GM19239 (cell line): ENCODE measurements around the gene CACNB4.
A peak's percentile ranks its signal among the peaks of the same experiment; 100 is the strongest.

ENCODE experiments used
- DNase-seq: peaks from one replicate; pipeline ENCODE4 v3.0.0; 2011; ENCODE audit warnings: low spot score; ENCODE audit not compliant: insufficient read length
- FAIRE-seq: peaks from 2 replicates; lab custom pipeline; 2011; peaks lifted over from hg19 to GRCh38; lab: Jason Lieb, UNC

The CACNB4 gene

DNA sequence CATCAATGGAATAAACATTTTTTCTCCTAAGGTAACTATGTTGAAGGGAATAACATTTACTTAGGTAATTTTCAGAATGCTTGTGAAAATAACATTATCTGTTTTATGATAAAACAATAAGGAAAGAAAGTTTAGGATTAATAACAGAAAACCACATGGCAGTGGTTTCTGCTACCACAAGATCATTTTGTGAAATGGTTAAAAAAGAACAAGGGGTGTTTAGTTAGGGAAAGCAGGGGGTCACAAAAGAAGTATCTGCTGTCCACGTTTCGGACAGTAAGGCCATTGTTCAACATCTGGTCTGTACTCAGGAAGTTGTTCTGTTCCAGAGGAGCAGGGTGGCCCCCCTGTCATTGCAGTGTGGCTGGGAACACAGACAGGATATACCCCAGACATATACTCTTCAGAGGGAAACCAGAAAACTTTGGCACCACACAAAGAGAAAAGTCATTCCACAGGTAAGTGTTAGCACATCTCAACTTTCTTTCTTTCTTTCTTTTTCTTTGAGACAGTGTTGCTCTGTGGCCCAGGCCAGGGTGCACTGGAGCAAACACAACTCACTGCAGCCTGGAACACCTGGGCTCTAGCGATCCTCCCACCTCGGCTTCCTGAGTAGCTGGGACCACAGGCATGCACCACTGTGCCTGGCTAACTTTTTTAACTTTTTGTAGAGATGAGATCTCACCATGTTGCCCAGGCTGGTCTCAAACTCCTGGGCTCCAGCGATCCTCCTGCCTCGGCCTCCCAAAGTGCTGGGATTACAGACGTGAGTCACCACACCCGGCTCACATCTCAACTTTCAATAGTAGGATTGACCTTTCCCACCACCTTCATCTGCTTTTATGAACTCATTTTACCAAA lies 255.8 kb downstream of the CACNB4 start:
- DNase-seq = no peak

DNA sequence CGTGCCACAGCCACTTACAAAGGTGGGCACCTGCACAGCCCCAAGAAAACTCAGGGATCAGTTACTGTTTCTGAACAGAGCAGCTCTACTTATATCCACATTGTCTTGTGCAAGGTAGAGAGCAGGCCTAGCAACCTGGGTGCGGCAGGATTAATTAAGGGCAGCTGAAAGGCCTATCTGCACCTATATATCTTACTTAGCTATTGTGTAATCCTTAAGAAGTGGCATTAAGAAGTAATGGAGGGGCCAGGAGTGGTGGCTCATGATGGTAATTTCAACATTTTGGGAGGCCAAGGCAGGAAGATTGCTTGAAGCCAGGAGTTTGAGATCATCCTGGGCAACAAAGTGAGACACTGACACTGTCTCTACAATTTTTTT lies 257.8 kb downstream of the CACNB4 start:
- FAIRE-seq (peak; percentile 66), DNase-seq (no peak)

More for the DNA sequence above, 255.8 kb downstream of the CACNB4 start:
- FAIRE-seq = peak; percentile 90

DNA sequence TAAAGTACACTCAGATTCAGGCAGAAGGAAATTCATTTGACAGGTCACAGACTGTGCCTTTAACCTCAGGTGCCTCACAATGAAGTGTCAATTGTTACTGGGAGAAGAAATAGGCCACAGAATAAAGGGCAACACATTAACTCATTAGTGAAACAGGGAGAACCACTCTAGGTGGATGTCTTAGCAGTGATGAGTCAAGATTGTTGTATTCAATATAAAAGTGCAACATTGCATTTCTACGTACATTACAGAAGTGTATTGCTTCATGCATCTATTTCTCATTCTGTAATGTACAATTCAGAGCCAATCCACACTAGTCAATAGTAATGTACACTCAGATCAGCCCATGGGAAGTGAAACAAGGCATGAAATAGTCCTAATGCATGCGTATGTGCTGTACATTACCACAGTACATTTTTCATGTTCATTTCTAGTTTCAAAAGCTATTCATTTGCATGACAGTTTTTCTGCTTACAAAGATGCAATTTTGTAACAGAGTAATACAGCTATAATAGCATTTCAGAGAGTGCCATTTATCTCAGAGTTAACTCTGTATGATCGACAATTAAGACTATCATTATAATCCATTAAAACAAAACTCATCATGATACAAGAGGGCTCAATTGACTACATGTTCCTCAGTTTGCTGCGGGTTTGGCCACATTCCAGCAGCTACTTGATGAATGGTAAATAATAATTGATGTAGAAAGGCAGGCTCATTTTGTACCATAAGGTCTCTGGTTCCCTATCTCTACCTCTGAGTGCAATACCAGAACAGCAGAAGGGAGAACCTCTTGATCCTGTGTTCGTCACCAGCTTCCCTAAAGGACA lies 258.4 kb downstream of the CACNB4 start:
- DNase-seq = no peak
- FAIRE-seq = peak; percentile 99

DNA sequence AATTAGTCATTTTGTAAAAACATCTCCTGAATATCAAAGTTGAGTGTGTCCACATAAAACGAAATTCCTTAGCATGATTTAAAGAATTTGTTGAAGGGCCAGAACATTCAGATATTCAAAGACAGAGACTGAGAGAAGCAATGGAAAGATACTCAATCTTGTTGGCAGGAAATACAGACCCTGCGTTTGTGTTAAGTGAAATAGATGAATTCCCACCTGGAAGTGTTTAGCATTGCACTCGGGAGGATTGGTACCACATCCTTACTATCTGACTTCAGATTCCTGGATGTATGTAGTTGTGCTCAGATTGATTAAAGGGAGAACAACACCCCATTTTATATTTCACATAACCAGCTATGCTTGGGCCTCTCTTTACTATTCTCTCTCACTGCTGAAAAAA lies 260.9 kb downstream of the CACNB4 start:
- FAIRE-seq = no peak

DNA sequence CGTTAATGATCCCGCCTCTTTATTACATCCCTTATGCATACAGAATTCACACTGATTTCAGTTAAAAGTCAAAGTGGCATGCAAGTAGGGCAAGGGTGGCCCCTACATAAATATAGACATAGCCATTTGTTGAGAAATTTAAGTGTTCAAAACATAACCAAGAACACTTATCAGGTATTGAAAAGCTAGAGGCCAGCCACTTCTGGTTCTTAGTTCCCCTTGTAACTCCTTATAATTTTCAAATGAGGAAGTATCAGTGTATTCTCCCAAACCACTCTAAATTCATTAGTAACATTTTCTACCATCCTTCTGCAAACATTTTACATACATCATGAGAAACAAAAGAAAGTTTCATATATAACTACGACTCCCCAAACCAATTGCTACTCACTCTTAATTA lies 264.9 kb downstream of the CACNB4 start:
- no peak for DNase-seq
- peak; percentile 82 for FAIRE-seq

More for the DNA sequence above, 260.9 kb downstream of the CACNB4 start:
- DNase-seq = no peak

DNA sequence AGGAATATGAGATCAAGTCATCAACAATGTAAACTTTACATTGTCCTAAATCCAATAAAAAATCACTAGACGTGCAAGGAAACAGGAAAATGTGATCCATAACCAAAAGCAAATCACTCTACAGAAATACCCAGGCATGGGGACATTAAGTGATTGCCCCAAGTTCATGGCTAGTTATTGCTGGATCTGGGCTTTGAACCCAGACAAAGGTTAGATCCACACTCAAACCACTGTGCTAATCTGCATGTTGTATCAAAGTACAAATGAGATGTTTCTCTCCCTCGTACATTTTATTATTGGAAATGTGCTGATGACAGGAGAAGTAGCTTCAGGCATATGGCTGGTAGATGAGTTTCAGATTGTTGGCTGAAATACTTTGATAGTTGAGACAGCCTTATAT lies 267.9 kb downstream of the CACNB4 start:
- FAIRE-seq (no peak), DNase-seq (no peak)

DNA sequence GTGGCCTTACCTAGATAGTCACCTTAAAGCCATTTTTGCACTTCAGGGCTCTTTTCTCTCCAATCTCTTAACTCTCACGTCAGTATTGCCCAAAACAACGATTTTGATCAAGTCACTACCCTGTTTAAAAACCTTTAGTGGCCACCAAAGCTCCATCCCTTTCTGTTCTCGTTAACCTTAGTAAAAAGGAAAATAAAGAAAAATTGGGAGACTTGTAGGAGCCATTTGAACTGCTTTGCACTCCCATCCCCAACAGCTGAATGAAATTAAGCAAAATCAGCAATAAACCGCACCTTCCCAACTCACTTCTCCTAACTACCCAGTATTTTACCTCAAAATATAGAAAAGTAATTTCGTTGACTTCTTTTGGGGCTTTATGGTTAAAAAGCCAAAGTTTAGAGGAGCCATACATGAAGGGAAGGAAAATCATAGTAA lies 269.9 kb downstream of the CACNB4 start:
- FAIRE-seq = no peak

DNA sequence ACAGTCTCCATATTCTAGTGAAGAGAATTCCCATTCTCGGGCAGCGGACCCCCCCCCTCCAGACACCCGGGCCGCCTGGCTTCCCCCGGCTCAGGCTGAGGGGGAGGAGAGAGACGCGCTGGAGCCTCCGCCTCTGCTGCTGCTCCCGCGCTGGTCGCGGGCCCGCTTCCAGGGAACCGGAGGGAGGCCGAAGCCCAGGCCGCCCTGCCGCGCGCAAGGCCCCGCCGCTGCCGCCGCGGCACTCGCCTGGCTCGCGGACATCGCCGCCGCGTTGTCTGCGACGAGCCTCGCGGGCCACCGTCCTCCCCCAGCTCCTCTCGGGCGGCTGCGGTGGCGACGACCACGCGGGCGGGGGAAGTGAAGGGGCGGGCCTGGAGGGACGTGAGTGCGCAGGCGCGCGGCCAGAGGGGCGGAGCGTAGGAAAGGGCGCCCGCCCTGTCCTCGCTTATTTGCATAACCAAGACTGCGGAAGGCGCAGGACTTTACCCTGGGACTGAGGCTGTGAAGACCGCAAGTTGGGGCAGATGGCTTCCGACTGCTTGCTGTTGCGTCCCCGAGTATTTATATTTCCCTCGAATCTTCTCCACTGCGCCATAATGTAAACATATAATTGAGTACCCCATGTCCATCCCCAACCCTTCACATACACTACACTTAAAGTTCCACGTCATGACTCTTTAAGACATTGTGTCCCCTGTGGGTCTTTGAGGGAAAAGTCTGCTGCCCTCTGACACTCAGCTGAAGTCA lies 270.5 kb downstream of the CACNB4 start, which contains the start of gene ARL5A:
Gene ARL5A, minus strand, starts transcription at position 279 of the 747 bp plus-strand sequence. Its CDS starts 245 bp downstream, at position 34.
- FAIRE-seq (peak; percentile 89), DNase-seq (peak; percentile 56)

More for the DNA sequence above, 269.9 kb downstream of the CACNB4 start:
- no peak for DNase-seq

DNA sequence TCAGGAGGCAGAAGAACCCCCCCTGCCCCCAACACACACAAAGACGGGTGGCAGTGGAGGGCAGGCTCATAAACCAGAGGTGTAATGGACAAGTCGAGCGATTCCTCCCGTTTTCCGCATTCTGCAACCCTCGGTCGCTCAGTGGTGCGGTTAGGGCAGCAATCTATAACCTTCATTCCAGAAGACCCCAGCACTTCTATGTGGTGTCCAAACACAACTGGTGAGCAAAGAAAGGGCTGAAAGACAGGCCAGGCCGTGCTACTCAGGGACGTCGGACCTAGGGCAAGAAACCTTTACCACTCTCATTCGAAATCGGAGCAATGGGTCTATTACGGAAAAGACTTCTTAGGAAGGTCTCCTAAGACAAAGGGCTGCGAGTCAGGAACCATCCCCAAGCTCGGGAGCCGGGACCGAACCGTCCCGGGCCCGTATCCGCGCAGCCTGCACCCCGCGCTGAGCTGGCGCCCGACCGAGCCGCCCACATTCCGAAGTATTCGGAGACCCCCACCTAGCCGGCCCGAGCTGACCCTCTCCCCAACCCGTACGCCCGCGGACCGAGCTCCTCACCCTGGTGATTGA lies 271.2 kb downstream of the CACNB4 start:
- no peak for DNase-seq
- FAIRE-seq = peak; percentile 4

DNA sequence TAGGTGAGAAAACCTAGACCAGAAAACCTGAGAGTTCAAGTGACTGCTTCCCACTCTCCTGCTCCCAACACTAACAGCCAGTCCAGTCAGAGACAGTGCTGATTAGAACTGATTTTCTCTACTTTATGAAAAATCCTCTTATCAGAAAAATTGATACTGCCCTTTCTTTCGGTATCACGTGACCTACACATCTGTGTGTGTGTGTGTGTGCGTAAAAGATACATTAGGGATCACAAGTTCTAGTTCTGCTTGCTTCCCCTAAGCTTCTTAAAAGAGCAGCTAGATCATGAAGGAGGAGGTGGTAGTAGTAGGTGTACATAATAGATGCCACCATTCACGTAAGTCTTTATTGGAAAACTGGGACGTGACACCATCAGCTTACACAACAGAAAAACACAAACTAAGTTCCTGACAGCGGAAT lies 272.1 kb downstream of the CACNB4 start:
- peak; percentile 76 for FAIRE-seq

DNA sequence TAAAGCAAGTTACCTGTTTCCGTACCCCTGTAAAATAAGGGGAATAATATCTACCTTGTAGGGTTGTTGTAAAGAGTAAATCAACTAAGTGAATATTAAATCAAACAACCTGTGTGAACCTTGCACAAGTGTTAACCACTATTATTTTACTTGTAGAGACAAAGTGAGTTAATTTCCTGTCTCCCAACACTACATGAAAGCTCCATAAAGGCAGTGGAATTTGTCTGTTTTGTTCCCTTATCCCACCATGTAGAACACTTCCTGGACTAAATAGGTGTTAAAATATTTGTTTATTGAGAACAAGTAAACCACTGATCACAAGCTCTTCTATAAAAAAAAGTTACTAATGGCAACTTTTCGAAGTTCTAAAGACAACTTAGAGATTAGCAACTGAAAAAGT lies 274.0 kb downstream of the CACNB4 start:
- DNase-seq = no peak
- peak; percentile 64 for FAIRE-seq

More for the DNA sequence above, 272.1 kb downstream of the CACNB4 start:
- no peak for DNase-seq

DNA sequence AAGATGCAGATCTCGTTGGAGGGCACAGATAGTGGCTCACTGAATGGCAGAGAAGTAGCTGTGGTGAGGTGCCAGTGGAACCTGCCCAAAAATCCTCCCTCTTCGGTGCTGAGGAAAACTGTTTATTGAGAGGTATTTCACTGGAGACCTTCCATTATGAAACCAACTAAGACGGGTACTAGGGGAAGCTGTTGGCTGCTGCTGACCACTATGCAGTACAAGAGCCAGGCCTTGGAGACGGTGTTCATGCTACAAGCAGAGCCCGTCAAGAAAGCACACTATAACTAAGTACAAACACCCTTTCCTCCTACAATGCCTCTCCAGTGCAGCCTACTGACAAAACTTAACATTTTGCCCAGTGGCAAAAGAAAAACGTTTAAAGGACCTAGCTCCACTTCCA lies 275.2 kb downstream of the CACNB4 start:
- DNase-seq = no peak
- FAIRE-seq = peak; percentile 78

DNA sequence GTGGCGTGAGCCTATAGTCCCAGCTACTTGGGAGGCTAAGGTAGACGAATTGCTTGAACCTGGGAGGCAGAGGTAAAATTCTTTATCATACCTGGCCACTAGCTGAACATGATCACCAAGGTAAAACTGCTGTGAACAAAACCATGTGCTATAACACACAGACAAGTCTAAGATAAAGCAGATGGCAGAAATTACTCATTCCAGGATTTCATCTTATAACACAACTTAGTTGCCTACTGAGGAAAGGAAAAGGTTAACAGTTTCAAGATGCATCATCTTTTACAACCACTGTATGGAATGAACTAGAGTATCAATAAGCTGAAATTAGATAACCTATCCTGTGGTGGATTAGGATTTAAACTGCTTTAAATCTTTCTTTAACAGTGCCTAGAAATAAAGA lies 278.9 kb downstream of the CACNB4 start:
- no peak for FAIRE-seq

DNA sequence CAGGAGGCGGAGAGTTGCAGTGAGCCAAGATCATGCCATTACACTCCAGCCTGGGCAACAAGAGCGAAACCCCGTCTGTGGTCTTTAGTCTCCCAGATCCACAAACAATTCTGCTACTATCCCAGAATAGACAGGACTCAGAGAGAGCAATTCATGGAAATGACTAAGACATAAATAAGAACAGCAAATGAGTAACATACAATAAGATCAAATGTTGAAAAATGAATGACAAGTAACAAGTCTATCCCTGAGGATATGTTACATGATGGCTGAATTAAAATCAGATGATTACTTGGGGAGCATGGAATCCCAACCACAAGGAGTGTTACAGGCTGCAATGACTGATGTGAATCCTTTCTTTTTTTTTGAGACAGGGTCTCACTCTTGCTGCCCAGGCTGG lies 280.9 kb downstream of the CACNB4 start:
- peak; percentile 4 for FAIRE-seq

More for the DNA sequence above, 278.9 kb downstream of the CACNB4 start:
- no peak for DNase-seq

DNA sequence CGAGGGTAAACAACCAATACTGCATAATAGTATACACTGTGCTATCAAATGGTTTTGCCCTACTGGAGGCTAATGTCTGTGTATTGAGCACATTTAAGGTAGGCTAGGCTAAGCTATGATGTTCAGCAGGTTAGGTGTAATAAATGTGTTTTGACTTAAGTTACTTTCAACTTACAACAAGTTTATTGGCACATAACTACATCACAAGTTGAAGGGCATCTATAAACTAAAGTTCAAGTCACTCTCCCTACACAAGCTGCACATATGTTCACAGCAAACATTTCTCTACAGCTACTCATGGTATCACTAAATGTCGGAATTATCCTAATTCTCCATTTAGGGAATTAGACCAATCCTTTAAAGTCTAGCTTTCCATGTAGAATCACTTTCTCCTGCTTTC lies 282.0 kb downstream of the CACNB4 start:
- FAIRE-seq = peak; percentile 26

More for the DNA sequence above, 280.9 kb downstream of the CACNB4 start:
- no peak for DNase-seq

DNA sequence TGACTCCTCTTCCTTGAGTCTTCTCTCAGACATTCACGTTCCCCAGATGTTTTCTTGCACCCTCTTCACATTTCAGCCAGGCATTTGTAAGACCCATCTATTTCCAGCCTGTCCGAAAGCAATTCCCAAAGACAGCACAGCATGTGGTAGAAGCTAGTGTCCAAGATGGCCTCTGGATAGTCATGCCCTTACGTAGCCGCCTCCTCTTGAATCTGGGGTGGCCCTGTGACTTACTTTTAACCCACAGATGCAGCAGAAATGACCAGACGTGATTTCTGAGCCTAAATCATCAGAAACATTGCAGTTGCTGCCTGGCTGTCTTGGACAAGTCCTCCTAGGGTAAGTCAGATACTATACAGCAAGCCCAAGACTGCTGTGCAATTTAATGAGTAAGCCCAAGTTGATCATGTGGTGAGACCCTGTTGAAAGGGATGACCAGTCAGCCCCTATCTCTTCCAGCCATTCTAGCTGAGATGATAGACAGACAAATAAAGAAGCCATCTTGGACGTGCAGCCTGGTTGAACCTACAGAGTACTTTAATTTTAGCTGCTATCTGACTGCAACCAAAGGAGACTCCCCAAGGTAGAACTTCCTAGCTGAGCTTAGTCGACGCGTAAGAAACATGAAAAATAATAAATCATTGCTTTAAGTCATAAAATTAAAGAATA lies 282.9 kb downstream of the CACNB4 start:
- no peak for FAIRE-seq
- DNase-seq = no peak

More for the DNA sequence above, 282.0 kb downstream of the CACNB4 start:
- DNase-seq = no peak

DNA sequence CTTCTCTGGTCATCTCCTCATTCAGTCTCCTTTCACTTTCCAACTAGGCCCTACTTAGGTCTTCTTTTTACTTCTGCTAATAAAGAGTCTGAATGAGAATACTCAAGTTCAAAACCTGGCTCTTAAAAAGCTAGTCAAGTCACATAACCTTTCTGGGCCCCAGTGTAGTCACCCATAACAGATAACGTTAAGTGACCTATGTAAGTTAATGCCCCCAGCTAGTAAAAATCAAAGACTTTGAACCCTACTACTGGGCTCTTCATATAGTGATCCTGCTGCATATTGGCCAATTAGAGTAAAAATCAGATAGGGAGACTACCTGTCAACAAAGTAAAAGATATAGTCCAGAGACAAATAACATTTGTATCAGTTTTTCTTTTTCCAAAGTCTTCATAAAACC lies 288.4 kb downstream of the CACNB4 start:
- FAIRE-seq (no peak), DNase-seq (no peak)

DNA sequence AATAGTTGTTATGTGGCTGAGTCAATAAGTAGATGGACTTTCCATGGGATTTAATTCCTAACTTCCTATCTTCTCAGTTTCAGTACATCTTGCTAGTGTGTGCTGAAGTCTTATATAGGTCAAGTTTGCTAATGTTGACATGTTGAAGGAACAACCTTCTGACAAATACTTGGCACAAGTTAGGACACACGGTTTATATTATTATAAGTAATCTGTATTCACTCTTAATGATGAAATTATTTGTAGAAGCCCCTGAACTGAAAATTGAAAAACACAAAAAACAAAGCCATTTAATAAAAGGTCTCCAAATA lies 289.8 kb downstream of the CACNB4 start:
- no peak for FAIRE-seq
- no peak for DNase-seq
